ENCODE measurements around the gene EFEMP1. TPM values are rescaled to one million over a fixed set of nuclear protein-coding genes. Genes with fewer than 3 reads are reported as not detected.

EFEMP1 gene
- polyA plus RNA-seq, 4 donors: 84.8 to 103 (median 87.5) TPM

DNA sequence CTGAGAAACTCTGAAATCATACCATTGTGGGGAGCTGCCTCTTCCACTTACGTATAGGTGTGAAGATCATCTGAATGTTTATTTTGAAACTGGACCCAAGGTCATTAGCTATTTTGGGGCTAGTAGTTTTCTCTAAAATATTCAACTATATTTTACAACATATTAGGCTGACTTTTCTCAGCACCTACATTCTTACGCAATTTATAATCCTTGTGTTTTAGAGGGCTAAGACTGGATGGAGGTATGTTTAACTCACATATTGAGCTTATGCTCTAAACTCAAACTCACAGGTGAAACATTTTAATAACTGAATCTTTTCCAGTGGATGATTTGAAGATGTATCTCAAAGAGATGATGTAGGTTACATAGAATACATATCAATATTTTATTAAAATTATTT is 49.2 kb downstream of the EFEMP1 start:
- no peak for DNase-seq (ENCODE audit: low read depth in 4 of 4, low spot score in 2 of 4)

DNA sequence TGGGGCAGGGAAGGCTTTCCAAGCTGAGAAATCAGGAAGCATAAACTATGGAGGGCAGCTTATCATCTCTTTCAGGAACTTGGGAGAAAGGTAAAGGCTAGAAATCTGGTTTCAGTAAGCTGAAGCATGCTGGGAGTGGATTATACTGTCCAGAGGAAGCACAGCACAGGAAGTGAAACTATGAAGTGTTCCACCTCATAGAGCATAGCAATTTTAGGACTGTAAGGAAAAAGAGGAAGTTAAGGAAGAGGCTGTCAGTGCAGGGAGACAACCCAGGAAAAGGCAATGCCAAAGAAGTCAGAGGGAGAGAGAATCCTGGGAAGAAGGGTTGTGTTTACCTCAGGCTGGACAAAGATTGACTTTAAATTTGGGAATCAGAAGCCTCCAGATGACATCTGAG is 51.9 kb downstream of the EFEMP1 start:
- DNase-seq (ENCODE audit: low read depth in 4 of 4, low spot score in 2 of 4): no peak

DNA sequence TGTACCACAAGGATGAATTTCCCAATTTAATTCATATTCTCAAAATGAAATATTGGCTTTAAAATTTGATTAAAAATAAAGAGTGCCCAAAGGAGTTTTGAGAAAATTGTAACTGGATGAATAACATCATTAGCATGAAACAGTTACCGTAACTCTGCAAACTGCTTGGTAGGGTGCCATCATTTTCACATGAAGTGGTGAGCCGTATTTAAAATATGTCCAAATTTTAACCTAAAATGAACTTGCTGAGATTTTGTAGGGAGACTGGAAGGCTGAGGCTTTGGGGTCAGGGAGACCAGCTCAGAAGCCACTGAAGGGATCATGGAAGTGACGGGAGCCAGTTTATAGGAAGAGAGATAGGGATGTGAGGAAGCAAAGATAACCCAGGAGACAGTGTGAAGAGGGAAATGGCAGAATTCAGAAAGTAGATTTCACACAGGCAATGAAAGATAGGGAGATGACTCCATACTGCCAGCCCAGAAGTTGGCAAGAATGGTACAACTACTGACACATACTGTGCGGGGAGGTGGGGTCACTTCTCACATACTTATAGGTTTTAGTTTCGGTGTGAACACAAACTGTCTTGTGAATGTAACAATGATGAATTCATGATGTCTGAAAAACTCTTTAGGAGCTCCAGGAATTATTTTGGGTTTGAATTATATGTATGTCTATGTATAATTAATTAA is 53.8 kb downstream of the EFEMP1 start:
- no peak for DNase-seq (ENCODE audit: low read depth in 4 of 4, low spot score in 2 of 4)

DNA sequence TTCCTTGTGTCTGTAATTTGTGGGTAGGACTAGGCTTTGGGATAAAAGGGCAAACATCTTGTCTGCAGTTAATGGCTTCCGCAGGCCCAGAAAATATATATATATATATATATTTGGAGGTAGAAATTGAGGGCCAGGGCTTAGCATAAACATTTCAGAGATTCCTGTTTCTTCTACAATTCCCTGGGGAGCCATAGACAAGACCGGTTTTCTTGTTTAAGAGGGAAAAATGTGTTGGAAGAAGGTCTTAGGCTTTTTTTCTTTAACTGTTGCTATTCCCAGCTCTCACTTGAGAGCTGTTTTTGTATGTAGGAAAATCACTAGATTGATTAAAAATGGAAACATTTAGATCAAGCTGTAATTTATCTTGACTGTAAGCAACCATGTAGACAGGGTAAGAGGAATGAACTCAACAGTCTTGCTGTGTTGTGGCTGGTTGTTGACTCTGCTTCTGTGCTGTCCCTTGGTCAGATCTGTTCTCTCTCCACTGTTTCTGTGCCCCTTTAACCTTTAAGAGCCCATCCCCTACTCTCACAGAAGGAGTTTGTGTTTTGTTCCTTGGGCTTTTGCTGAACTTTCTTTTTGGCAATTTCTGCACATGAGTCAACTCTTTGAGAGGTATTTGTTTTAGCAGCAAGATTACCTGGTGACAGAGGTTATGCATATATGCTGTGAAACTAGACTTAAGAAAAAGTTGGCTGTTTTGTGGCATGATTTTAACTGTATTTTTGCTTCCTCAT is 58.3 kb downstream of the EFEMP1 start:
- DNase-seq (ENCODE audit: low read depth in 4 of 4, low spot score in 2 of 4): no peak

DNA sequence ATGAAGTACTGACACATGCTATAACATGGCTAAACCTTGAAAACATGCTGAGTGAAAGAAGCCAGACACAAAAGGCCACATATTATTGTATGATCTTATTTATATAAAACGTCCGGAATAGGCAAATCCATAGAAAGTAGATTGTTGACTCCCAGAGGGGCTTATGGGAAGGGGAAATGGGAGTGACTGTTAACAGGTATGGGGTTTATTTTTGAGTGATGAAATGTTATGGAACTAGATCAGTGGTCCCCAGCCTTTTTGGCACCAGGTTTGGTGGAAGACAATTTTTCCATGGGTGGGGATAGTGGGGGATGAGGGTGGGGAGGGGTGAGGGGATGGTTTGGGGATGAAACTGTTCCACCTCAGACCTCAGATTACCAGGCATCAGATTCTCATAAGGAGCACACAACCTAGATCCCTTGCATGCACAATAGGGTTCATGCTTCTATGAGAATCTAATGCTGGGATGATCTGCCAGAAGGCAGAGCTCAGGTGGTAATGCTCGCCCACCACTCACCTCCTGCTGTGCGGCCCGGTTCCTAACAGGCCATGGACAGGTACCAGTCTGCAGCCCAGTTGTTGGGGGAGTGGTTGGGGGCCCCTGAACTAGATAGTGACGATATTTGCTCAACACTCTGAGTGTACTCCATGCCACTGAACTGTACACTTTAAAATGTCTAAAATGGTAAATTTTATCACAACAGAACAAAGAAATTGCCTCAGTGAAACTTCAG is 59.1 kb downstream of the EFEMP1 start:
- DNase-seq (ENCODE audit: low read depth in 4 of 4, low spot score in 2 of 4): no peak

DNA sequence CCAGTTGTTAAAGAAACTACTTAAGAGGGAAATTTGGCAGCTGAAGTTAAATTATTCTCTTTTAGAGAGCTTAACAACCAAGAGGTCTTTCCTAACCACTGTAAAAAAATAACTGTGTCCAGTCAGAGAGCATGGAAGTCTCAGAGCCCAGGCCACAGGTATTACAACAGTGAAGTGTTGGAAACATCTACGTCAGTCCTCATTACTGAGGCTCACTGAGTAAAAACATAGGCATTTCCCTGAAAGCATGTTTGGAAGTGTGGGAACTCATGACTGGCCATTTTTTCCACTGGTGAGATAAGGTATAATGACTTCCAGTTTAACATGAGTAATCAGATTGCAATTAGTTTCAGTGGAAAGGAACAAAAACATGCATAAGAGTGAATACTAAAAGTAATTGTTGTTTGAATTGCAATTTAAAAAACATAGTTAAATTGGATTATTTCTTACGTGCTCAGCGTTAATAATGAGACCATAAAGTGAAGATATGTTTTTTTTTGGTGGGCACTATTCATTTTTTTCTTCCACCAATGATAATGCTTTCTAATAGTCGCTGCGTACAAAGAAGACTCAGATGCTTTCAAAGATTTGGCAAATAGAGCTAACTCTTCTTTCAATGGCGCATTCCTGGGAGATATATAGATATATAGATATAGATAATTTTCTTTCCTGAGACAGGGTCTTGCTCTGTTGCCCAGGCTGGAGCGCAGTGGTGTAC is 60.8 kb downstream of the EFEMP1 start:
- no peak for DNase-seq (ENCODE audit: low read depth in 4 of 4, low spot score in 2 of 4)

DNA sequence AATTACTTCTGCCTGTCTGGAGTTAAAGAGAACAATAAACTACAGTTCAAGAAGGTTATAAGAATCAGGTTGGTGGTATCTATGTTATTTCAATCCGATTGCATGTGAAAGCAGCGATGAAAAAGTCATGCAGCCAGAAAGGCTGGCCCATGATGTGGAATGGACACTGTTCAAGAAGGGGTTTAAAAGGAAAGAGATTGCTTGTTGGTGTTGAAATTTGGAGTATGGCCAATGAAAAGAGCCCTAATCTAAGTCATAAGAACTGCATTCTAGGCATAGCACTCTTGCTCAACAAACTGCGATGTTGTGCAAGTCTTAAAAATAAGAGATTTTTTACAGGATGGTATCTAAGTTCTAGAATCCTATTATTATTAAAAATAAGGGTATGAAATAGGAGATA is 61.3 kb downstream of the EFEMP1 start:
- no peak for DNase-seq (ENCODE audit: low read depth in 4 of 4, low spot score in 2 of 4)

DNA sequence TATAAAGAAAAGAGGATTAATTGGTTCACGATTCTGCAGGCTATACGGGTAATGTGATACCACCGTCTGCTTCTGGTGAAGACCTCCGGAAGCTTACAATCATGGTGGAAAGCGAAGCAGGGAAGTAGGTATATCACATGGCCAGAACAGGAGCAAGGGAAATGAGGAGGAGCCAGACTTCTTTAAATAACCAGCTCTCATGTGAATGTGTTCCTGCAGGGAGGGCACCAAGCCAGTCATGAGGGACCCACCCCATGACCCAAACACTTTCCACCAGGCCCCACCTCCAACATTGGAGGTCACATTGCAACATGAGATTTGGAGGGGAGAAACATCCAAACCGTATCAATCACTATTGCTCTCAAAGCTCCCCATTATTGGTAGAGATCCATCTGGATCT is 61.8 kb downstream of the EFEMP1 start:
- no peak for DNase-seq (ENCODE audit: low read depth in 4 of 4, low spot score in 2 of 4)

DNA sequence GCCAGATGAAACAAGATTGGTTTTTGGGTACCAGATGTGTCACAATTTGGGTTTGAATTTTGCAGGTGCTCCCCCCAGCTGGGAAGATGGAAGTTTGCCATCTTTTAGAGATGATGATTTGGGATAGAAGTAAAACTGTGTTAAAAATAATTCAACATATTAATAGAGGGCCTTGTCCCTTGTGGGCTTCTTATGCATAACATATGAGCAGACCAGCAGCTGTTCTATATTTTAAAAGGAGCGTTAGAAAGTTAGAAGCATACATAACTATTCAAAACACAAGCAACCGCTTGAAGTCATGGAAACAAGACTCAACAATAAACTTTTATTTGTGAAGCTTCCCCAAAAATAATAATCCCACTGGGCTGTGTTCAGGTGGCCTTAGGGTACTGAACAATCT is 62.8 kb downstream of the EFEMP1 start:
- no peak for DNase-seq (ENCODE audit: low read depth in 4 of 4, low spot score in 2 of 4)

DNA sequence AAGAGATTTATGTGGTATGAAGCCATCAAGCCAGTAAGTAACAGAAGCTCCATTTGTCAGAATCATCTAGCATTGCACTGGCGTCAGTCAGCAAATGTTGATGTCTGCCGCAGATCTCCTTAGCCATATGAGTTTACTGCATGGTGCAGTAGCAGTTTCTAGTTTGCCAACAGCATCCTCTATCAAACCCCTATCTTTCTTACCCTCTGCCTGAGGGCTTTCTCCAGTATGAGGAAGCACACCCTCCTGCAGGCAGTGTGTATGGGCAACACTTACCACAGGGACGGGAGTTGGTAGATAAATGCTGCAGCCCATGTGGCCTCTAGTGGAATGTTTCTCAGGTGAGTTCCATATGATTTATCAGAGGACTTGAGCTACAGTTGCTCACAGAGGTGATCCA is 63.7 kb downstream of the EFEMP1 start:
- DNase-seq (ENCODE audit: low read depth in 4 of 4, low spot score in 2 of 4): no peak

DNA sequence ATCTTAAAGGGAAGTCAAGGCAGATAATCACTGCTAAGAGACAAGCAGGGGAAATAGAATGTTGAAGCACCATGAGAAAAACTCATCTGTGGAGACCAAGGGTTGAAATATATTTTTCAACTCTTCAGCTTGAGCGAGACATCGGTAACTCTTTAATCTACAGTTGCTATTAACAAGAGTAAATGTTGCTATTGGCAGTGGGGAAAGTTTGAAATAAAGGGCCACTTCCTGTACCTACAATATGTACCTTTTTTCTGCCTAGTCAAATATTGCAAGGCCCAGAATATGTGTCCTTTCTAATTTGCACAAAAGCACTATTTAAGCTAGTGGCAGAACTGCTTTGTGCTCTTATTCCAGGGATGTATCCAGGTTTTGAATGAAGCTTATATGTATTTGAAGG is 65.8 kb downstream of the EFEMP1 start:
- no peak for DNase-seq (ENCODE audit: low read depth in 4 of 4, low spot score in 2 of 4)

DNA sequence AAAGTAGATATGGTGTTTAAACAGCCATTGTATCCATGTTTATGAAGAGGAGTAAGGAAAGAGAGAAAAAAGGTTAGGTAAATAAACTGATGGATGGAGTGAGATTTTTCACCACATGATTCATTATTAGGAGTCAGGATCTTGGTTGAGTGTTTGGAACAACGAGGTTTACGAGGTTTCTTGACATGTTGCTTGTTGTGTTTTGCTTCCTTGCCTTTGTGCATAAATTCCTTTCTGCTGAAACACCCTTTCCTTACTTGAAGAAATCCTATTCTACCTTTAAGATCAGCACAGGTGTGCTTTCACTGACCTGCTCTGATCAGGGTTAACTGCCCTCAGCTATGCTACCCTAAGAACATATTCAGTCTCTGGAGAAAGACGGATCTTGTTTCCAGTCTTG is 66.6 kb downstream of the EFEMP1 start:
- DNase-seq (ENCODE audit: low read depth in 4 of 4, low spot score in 2 of 4): no peak

DNA sequence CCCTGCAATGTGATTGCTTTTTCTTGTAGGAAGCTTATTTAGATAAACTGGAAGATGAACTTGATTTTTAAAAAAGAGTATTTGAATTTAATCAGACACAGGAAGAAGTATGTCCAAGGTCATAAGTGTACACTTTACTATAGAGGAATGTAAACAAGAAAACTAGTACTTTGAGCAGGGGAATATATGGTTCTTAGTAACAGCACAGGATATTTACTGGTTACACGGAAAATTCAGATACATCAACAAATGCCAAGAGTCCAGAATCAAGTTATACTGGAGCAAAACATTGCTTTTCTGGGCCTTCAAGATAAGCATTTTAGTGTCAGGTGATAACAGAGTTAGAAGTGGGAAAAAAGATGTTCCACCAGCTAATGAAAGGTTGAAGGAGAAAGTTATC is 75.5 kb downstream of the EFEMP1 start:
- DNase-seq (ENCODE audit: low read depth in 4 of 4, low spot score in 2 of 4): no peak

DNA sequence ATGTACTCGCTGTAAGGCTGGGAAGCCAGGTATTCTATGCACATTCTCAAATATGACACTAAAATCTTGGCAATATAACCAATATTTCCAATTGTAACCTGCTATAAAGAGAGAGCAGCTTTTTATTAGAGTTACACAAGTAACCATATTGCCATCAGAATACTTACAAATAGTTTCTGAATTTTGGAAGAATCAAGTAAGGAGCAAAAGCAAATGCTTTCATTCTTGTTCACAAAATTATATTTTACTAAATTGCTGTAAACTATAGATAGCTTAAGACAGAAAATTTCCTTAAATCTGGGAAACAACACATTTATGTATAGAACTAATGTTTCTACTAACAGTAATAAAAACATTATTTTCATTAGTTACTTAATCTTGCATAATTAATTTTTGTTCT is 77.2 kb downstream of the EFEMP1 start:
- DNase-seq (ENCODE audit: low read depth in 4 of 4, low spot score in 2 of 4): no peak

DNA sequence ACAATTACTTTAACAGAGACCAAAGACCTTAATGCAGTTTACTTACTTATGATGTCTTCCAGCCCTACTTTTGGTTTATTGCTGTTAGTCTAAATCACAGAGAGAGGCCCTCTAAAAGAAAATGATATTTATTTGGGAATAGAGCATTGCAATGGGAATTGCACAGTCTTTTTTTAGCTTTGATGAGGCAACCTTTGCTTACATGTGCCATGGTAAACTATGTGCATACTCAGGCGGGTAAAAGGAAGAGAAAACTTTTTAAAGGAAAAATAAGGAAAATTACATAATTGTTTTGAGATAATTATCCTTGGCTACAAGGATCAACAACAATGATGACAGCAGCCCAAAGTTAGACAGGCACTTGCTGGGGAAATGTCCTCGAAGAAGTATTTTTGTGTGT is 78.6 kb downstream of the EFEMP1 start:
- no peak for DNase-seq (ENCODE audit: low read depth in 4 of 4, low spot score in 2 of 4)

DNA sequence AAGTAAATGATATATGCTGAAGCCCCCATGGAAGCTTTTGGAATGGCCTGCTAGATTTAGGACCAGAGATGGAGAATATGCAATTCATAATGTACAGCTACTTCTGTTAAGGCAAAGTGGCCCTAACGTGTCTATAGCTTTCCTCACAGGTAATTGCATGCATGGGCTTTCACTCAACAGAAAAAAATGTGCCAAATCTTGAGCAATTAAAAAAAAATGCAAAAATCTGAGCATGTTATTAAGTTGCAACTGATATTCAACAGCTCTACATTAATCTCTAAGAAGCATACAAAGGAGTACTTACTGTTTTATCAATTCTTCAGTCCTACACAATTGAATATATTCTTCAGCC is 79.6 kb downstream of the EFEMP1 start:
- DNase-seq (ENCODE audit: low read depth in 4 of 4, low spot score in 2 of 4): no peak

DNA sequence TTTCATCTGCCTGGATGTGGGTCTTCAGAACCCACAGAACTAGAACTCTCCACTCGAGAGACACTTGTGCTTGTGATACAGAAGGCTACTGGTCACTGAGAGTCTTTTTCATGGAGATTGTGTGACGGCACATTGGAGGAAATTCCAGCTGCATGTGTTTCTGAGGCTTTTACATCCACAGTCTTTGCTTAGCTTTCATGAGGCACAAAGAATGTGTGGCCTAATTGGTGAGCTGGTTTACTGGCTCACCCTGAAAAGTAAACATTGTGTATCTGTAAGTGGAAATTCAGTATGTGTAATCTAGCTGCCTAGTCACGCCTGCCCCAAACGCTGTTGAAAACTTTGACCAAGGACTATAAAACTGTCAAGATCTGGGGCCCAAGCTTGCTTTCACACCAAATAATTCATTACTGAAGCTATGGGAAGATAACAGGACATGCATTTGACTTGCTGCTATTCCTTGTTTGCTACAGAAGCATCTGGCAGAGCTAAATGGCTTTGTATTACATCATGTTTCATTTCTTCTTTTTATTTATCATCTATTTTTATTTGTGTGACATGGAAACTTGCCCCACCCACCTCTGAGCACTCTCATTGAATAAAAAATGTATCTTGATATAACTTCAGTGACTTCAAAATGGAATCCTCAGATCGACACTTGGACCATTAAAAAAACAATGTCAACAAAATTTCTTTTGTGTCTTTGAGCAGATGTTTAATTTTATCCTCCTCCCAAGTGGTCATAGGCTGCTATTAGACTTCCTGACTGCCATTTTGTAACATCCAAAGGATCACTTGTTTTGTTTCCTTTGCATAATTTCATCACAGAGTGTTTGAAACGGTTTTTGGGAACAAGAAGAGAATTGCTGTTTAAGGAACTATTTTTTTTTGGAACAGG is 80.2 kb downstream of the EFEMP1 start:
- DNase-seq (ENCODE audit: low read depth in 4 of 4, low spot score in 2 of 4): peak; percentile 41 to 68 (median 60)

DNA sequence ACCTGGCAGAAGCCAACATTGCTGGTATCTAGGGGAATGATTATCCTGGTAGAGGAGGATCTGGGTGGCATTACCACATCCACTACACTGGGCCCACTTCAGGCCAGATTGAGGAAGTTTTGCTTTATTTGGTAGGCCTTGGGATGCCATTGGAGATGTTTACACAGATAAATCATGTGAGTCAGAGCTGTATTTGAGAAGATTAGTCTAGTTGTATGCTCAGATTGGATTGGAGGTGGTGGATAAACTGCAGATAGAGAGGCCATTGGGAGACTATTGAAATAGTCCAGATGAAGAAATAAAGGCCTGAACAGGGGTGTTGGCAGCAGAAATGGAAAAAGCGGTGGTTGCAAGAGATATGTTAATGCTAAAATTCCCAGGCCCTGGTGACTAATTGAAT is 81.5 kb downstream of the EFEMP1 start:
- DNase-seq (ENCODE audit: low read depth in 4 of 4, low spot score in 2 of 4): no peak

DNA sequence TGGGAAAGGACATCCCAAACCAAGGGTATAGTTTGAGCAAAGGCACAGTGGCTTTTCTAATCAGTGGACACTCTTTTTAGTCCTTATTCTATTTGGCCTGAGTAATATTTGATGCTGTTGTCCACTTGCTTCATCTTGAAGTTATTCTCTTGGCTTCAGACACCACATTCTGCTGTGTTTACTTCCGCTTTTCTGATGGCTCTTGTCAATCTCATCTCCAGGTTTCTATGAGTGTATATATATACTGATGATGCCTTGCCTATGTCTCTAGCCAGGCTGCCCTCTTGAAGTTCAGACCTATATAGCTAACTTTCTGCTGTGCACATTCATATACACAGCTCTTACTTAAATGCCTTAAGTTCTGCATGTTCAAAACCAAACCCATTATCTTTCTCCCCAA is 83.1 kb downstream of the EFEMP1 start:
- no peak for DNase-seq (ENCODE audit: low read depth in 4 of 4, low spot score in 2 of 4)

DNA sequence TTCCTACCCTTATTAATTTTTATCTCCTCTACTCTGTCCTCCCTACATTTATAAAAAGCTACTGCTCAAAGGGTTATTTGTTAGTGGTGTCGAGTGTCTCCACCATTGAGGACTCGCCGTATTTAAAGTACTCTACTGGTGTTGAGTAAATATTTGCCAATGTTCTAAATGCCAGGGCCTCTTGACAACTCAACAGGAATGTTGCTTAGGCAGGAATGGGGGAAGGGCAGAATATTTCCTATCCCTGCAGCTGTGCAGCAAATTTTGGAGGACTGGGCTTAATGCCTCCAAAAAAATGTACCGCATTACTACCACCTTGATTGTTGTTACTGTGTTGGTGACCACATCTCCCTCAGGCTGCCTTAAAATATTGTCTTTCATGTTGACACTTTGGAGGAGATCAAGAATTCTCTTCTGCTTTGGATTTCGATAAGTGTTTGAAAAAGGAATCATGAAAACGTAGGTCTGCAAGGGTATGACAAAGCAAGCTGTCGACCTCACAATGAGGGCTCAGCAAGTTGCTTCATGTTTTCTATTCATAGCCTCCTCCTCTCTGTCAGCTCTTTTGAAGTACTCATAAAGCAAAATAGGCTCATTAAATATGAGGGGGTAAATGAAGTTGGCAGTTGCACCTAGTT is 84.3 kb downstream of the EFEMP1 start:
- DNase-seq (ENCODE audit: low read depth in 4 of 4, low spot score in 2 of 4): no peak

Data from left renal cortex interstitium (tissue), 4 donors.